Colonic mucosa (tissue), 4 donors: ENCODE measurements around the gene IMPDH1. TPM values are rescaled to one million over a fixed set of nuclear protein-coding genes. Genes with fewer than 3 reads are reported as not detected.

Experiments used
- DNase-seq: peaks from one replicate; pipeline ENCODE4 v3.0.0-alpha.2; 2020
- H3K27ac ChIP-seq: fragments of 200-600 bp; one replicate; pipeline ENCODE4 v1.8.0; 2021
- H3K27me3 ChIP-seq: fragments of 200-600 bp; one replicate; pipeline ENCODE4 v1.8.0; 2021
- H3K36me3 ChIP-seq: fragments of 200-600 bp; one replicate; pipeline ENCODE4 v1.8.0; 2021
- H3K4me1 ChIP-seq: fragments of 200-600 bp; one replicate; pipeline ENCODE4 v1.8.0; 2021; ENCODE audit warnings: mild to moderate bottlenecking
- H3K4me3 ChIP-seq: fragments of 200-600 bp; one replicate; pipeline ENCODE4 v1.8.0; 2021
- H3K9ac ChIP-seq, 2 donors: one replicate each; pipeline ENCODE4 v1.7.0; 2013; ENCODE audit warnings: control low read depth in 2 of 2, low read depth in 2 of 2, low read length in 2 of 2
- H3K9me3 ChIP-seq: fragments of 200-600 bp; one replicate; pipeline ENCODE4 v1.8.0; 2021
- CTCF ChIP-seq: fragments of 200-600 bp; IDR thresholded peaks from one replicate; pipeline ENCODE4 v1.8.0; 2022; ENCODE audit warnings: antibody characterized with exemption, mild to moderate bottlenecking
- intact Hi-C: fragments of 100-400 bp; cut with DNase I; formaldehyde crosslinking; loops from one replicate; pipeline ENCODE4 v1.14.1; 2022
- total RNA-seq, 2 donors: library from RNA; stranded (reverse); fragmentation: NEBNext Ultra II Directional in 1 of 2; extraction: Animal tissue kit (Norgen Biotek cat#: 25700) in 1 of 2; gene quantifications; one replicate each; pipeline ENCODE4 v1.2.1, GENCODE V29; 2021
- donor health status: healthy.
- donor health status: DM: no; HTN: no; CAD: no.
- donor health status: DM: no; HTN: no; CAD: no.

The IMPDH1 gene
- total RNA-seq, 2 donors from 2014 or later = 37.5 to 50.0 TPM

GRCh38 chr7:128396357-128396756 is 13.4 kb downstream of the IMPDH1 start:
- Histone ChIP-seq H3K4me1 (no peaks in the 10 kb centered on the region), H3K27me3 (no peaks in the 10 kb centered on the region), H3K9ac (no peak overlapping the region), H3K27ac (no peak overlapping the region), H3K4me3 (no peak overlapping the region), H3K9me3 (no peaks in the 10 kb centered on the region), H3K36me3 (peaks cover 7% of the 10 kb centered on the region)
- DNase-seq = no peak
- no peak for TF ChIP-seq CTCF
- intact Hi-C loops = no loop called here

GRCh38 chr7:128395748-128396147 is 14.0 kb downstream of the IMPDH1 start:
- no peak for DNase-seq
- Histone ChIP-seq H3K4me3 (no peak overlapping the region), H3K9ac (no peak overlapping the region), H3K27ac (no peak overlapping the region), H3K27me3 (no peaks in the 10 kb centered on the region), H3K9me3 (no peaks in the 10 kb centered on the region), H3K4me1 (no peaks in the 10 kb centered on the region), H3K36me3 (peaks cover 7% of the 10 kb centered on the region)
- no peak for TF ChIP-seq CTCF
- intact Hi-C loops = no loop called here

DNA sequence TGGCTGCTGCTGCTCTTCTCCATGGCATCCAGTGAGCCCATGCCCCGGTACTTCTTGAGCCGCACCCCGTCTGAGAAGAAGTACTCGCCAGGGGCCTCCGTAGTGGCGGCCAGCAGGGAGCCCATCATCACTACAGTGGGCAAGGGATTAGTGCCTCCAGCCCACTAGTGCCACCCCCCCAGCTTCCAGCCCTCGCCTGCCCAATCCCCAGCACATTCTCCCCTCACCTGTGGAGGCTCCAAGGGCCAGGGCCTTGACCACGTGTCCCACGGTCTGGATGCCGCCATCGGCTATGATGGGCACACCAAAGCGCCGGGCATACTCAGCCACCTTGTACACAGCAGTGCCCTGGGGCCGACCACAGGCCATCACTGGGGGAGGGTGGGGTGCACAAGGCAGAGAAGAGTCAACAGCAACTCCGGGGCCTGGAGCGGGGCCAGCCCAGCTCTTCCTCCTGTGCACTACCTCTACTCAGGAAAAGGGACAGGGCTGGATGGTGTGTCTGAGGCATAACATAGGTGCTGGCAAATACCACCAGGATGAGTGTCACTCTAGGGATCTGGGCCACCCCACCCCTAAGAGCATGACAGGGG is 14.8 kb downstream of the IMPDH1 start:
- DNase-seq = no peak
- Histone ChIP-seq H3K27me3 (no peaks in the 10 kb centered on the region), H3K36me3 (peaks cover 7% of the 10 kb centered on the region), H3K27ac (no peak overlapping the region), H3K4me3 (no peak overlapping the region), H3K9ac (no peak overlapping the region), H3K4me1 (no peaks in the 10 kb centered on the region), H3K9me3 (no peaks in the 10 kb centered on the region)
- intact Hi-C loops = no loop called here
- TF ChIP-seq CTCF = no peak

GRCh38 chr7:128393526-128394330 is 16.1 kb downstream of the IMPDH1 start:
- intact Hi-C loops = no loop called here
- no peaks in the 10 kb centered on the region for H3K4me1 ChIP-seq
- DNase-seq = no peak
- no peak for TF ChIP-seq CTCF
- H3K27ac ChIP-seq = no peak overlapping the region
- no peaks in the 10 kb centered on the region for H3K27me3 ChIP-seq
- no peak overlapping the region for H3K4me3 ChIP-seq
- peaks cover 7% of the 10 kb centered on the region for H3K36me3 ChIP-seq
- H3K9ac ChIP-seq = no peak overlapping the region
- H3K9me3 ChIP-seq = no peaks in the 10 kb centered on the region

DNA sequence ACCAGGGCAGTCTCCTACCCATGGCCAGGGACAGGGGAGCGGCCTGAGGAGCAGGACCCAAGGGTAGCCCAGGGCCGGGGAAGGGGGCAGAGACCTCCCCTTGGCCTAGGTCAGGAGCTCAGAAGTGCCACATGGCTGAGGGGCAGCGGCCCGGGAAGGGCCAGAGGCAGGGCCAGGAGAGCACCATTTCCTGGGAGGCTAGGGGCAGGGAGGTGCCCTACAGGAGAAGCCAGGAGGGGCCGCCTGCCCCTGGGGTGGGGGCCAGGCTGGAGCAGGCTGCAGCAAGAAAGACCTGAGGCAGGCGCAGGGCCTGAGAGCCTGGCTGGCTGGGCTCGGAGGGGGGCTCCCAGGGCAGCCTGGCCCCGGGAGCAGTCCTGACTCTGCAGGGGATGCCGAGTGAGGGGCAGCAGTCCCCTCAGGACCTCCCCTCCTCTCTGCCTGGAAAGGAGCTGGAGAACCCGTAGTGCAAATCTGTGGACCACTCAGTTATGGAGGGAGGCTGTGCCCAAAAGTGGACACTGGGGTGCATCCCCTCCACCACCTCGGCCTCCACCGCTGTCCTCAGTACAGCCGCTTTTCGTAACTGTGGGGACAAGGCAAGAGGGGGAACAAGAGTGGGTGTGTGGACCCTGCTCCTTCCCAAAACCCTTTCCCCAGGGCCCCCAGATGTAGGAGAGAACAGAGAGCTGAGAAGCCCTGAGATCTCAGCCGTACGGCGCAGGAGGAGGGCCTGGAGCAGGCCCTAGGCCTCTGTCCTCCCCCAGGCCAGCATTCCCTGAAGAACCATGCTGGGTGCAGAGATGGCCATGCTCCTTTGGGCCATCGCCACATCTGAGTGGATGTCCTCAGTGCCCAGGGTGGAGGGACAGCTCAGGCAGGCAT is 17.1 kb downstream of the IMPDH1 start:
- Histone ChIP-seq H3K27me3 (no peaks in the 10 kb centered on the region), H3K4me3 (no peak overlapping the region), H3K36me3 (peaks cover 7% of the 10 kb centered on the region), H3K27ac (no peak overlapping the region), H3K4me1 (no peaks in the 10 kb centered on the region), H3K9me3 (no peaks in the 10 kb centered on the region), H3K9ac (no peak overlapping the region)
- intact Hi-C loops = no loop called here
- DNase-seq = no peak
- TF ChIP-seq CTCF = no peak
